GM23248 (cell line): ENCODE data around the gene SSU72. TPM values are rescaled to one million over a fixed set of nuclear protein-coding genes. Genes with fewer than 3 reads are reported as not detected.

Experiments used
- DNase-seq: peaks from one replicate; pipeline ENCODE4 v3.0.0-alpha.2; 2015
- H2AFZ ChIP-seq: fragments of 200-600 bp; sonication (generic); 2 replicates; pipeline ENCODE4 v1.6.1; 2016; ENCODE audit warnings: antibody characterized with exemption
- H3F3A ChIP-seq: fragments of 200-600 bp; sonication (generic); 2 replicates; pipeline ENCODE4 v1.6.1; 2016; ENCODE audit warnings: mild to moderate bottlenecking, antibody characterized with exemption, mixed run types; ENCODE audit not compliant: insufficient read depth
- H3K27ac ChIP-seq: fragments of 200-600 bp; sonication (generic); 2 replicates; pipeline ENCODE4 v1.5.1; 2016; ENCODE audit warnings: mild to moderate bottlenecking
- H3K27me3 ChIP-seq: fragments of 200-600 bp; sonication (generic); replicated peaks from 2 replicates; pipeline ENCODE4 v1.6.1; 2016; ENCODE audit warnings: mild to moderate bottlenecking; ENCODE audit not compliant: insufficient read depth
- H3K36me3 ChIP-seq: fragments of 200-600 bp; sonication (generic); 2 replicates; pipeline ENCODE4 v1.6.1; 2016; ENCODE audit warnings: low read depth, mild to moderate bottlenecking
- H3K4me1 ChIP-seq: fragments of 200-600 bp; sonication (generic); 2 replicates; pipeline ENCODE4 v1.6.1; 2016; ENCODE audit warnings: mild to moderate bottlenecking; ENCODE audit not compliant: insufficient read depth
- H3K4me2 ChIP-seq: fragments of 200-600 bp; sonication (generic); one replicate; pipeline ENCODE4 v1.6.1; 2016; ENCODE audit warnings: mild to moderate bottlenecking; ENCODE audit not compliant: unreplicated experiment
- H3K4me3 ChIP-seq: fragments of 200-600 bp; sonication (generic); 2 replicates; pipeline ENCODE4 v1.5.1; 2016; ENCODE audit warnings: mild to moderate bottlenecking
- H3K79me2 ChIP-seq: fragments of 200-600 bp; sonication (generic); 2 replicates; pipeline ENCODE4 v1.6.1; 2016; ENCODE audit warnings: mild to moderate bottlenecking; ENCODE audit not compliant: insufficient read depth
- H3K9ac ChIP-seq: fragments of 200-600 bp; sonication (generic); 2 replicates; pipeline ENCODE4 v1.6.1; 2016; ENCODE audit warnings: mild to moderate bottlenecking
- H3K9me2 ChIP-seq: fragments of 200-600 bp; sonication (generic); 2 replicates; pipeline ENCODE4 v1.6.1; 2016; ENCODE audit warnings: mixed run types, mild to moderate bottlenecking, moderate library complexity; ENCODE audit not compliant: insufficient read depth
- H3K9me3 ChIP-seq: fragments of 200-600 bp; sonication (generic); one replicate; pipeline ENCODE4 v1.6.1; 2017; ENCODE audit warnings: low read depth
- H4K20me1 ChIP-seq: fragments of 200-600 bp; sonication (generic); 2 replicates; pipeline ENCODE4 v1.6.0; 2016; ENCODE audit not compliant: insufficient read depth
- EZH2 ChIP-seq: fragments of 200-600 bp; sonication (generic); IDR thresholded peaks from 2 replicates; pipeline ENCODE4 v1.6.1; 2018; ENCODE audit warnings: antibody characterized with exemption, mild to moderate bottlenecking; ENCODE audit not compliant: insufficient read depth, poor library complexity, severe bottlenecking
- EZH2phosphoT487 ChIP-seq: fragments of 200-600 bp; sonication (generic); IDR thresholded peaks from 2 replicates; pipeline ENCODE4 v1.6.1; 2018; ENCODE audit warnings: antibody characterized with exemption, moderate library complexity, mild to moderate bottlenecking, low read depth; ENCODE audit not compliant: insufficient read depth
- WGBS, 2 experiments: methylation state at CpG; one replicate each; pipeline ENCODE4 v1.1.6; 2015 to 2017; ENCODE audit warnings: low lambda C conversion rate in 2 of 2, low coverage in 1 of 2; ENCODE audit errors: missing lambda C conversion rate in 2 of 2; 5-methylcytosine and 5-hydroxymethylcytosine counted together
- in situ Hi-C: fragments of 300-500 bp; cut with MboI; formaldehyde crosslinking; loops from 2 replicates; pipeline ENCODE4 v1.15.0; 2020
- polyA plus RNA-seq: library from polyadenylated mRNA; unstranded; fragments of >200 nt; fragmentation: Nextera tagmentation; extraction: Ambion mirVana; gene quantifications from 2 replicates; pipeline ENCODE4 v1.2.1, GENCODE V29; 2016
- total RNA-seq: library from RNA; depleted of rRNA; stranded (reverse); fragments of >200 nt; shearing (Covaris generic); gene quantifications from 2 replicates; pipeline ENCODE4 v1.2.3, GENCODE V29; 2014

The SSU72 gene
- total and polyA plus RNA-seq, 2 experiments from 2014 or later, result 69.2 to 204 TPM

DNA sequence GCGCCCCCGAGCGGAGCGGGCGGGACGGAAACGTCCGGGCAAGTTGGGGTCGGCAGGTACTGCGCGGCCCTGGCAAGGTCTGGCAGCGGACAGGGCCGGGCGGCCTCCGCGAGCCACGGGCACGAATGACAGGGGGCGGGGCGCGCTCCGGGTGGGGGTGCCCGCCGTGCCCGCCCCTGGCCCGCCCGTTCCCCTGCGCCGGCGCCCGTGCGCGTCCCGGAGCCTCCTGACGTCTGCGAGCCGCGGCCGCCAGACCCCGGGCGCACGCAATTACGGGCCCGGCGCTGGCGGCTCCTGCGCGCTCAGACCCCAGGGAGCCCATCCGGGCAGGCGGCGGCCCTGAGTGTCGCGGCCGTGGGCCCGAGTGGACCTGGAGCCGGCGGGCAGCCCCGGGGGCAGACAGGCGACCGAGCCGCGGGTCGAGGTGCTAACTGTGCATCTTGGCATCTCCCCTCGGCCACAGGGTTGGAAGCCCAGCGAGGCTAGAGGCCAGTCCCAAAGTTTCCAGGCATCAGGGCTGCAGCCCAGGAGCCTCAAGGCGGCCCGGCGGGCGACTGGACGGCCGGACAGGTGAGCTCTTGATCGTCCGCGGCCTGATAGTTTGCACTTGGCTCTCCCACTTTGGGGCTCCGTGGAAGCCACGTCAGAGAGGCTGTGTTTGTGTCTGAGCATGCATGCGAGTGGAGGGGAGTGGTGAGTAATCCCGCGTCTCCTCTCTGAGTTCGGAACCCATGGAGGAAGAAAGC, 41.6 kb upstream of the SSU72 start:
- H4K20me1 ChIP-seq, result no peaks in the 10 kb centered on the region
- WGBS, 2 experiments, result 4 to 5% methylated on average over 56 to 57 of the region's 80 CpGs
- peak overlapping the region; percentile 92 for H3K4me3 ChIP-seq
- DNase-seq, result peak; percentile 67
- H3K27ac ChIP-seq, result peak overlapping the region; percentile 99
- no peaks in the 10 kb centered on the region for H3K36me3 ChIP-seq
- H3K4me2 ChIP-seq, result peak overlapping the region; percentile 92
- peaks cover 40% of the 10 kb centered on the region for H3K79me2 ChIP-seq
- H3F3A ChIP-seq, result peaks cover 21% of the 10 kb centered on the region
- in situ Hi-C loops, result no loop called here
- peak overlapping the region; percentile 99 for H3K9ac ChIP-seq
- peaks cover 6% of the 10 kb centered on the region; the same call in 1 of the 2 replicates for H3K4me1 ChIP-seq
- H2AFZ ChIP-seq, result peak overlapping the region; percentile 58
- H3K27me3 ChIP-seq, result no peaks in the 10 kb centered on the region
- H3K9me3 ChIP-seq, result no peaks in the 10 kb centered on the region
- no peaks in the 10 kb centered on the region for H3K9me2 ChIP-seq
- no peak for TF ChIP-seq EZH2phosphoT487
- TF ChIP-seq EZH2, result no peak

GRCh38 chr1:1615256-1616044, 40.8 kb upstream of the SSU72 start, which contains the start of gene MIB2:
TSS of gene MIB2 (plus strand) at chr1:1615500. CDS start at chr1:1623453, 7,953 bp downstream.
- in situ Hi-C loops, result no loop called here
- Histone ChIP-seq H3K4me3 (peak within 1 kb of the TSS; percentile 92), H3K9me3 (no peaks in the 10 kb centered on the region), H3K27me3 (no peaks in the 10 kb centered on the region), H4K20me1 (no peaks in the 10 kb centered on the region), H3K4me1 (peaks cover 6% of the 10 kb centered on the region; the same call in 1 of the 2 replicates), H3K27ac (peak within 1 kb of the TSS; percentile 99), H3F3A (peaks cover 21% of the 10 kb centered on the region), H3K4me2 (peak within 1 kb of the TSS; percentile 94), H3K79me2 (peaks cover 40% of the 10 kb centered on the region), H3K9ac (peak within 1 kb of the TSS; percentile 99), H3K36me3 (no peaks in the 10 kb centered on the region), H3K9me2 (no peaks in the 10 kb centered on the region), H2AFZ (peak within 1 kb of the TSS; percentile 58)
- no peak for TF ChIP-seq EZH2
- DNase-seq, result peak; percentile 99
- WGBS, 2 experiments, result 1% methylated on average over 51 to 88 of the region's 107 CpGs

DNA sequence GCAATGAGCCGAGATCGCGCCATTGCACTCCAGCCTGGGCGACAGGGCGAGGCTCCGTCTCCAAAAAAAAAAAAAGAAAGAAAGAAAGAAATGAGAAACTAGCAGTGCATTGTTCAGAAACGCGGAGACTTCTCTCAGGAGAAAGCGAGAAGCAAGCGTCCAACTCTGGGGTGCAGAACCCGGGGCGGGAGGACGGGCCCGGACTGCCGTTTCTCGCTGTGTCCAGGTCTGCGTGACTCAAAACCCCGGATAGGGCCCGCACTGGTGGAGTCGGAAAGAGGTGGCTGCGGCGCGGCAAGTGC, 40.2 kb upstream of the SSU72 start:
- TF ChIP-seq EZH2 (no peak), EZH2phosphoT487 (no peak)
- Histone ChIP-seq H4K20me1 (no peaks in the 10 kb centered on the region), H3K27me3 (no peaks in the 10 kb centered on the region), H3K4me1 (peaks cover 6% of the 10 kb centered on the region; the same call in 1 of the 2 replicates), H3K36me3 (no peaks in the 10 kb centered on the region), H2AFZ (peak overlapping the region; percentile 53), H3K9me2 (no peaks in the 10 kb centered on the region), H3K9me3 (no peaks in the 10 kb centered on the region), H3K9ac (peak overlapping the region; percentile 99), H3F3A (peaks cover 21% of the 10 kb centered on the region), H3K27ac (peak overlapping the region; percentile 99), H3K4me3 (peak overlapping the region; percentile 92), H3K4me2 (peak overlapping the region; percentile 94), H3K79me2 (peaks cover 40% of the 10 kb centered on the region)
- 1% methylated on average over 21 to 23 of the region's 23 CpGs for WGBS, 2 experiments
- DNase-seq, result no peak
- in situ Hi-C loops, result no loop called here

GRCh38 chr1:1614204-1614953, 39.7 kb upstream of the SSU72 start:
- in situ Hi-C loops, result no loop called here
- H3K4me3 ChIP-seq, result peak overlapping the region; percentile 92
- H3K9me2 ChIP-seq, result no peaks in the 10 kb centered on the region
- H3K27me3 ChIP-seq, result no peaks in the 10 kb centered on the region
- peak; percentile 94 for DNase-seq
- H3K4me1 ChIP-seq, result peaks cover 6% of the 10 kb centered on the region; the same call in 1 of the 2 replicates
- H4K20me1 ChIP-seq, result no peaks in the 10 kb centered on the region
- peaks cover 21% of the 10 kb centered on the region for H3F3A ChIP-seq
- H3K9me3 ChIP-seq, result no peaks in the 10 kb centered on the region
- H3K4me2 ChIP-seq, result peak overlapping the region; percentile 94
- peak overlapping the region; percentile 99 for H3K9ac ChIP-seq
- H3K79me2 ChIP-seq, result peaks cover 40% of the 10 kb centered on the region
- peak overlapping the region; percentile 53 for H2AFZ ChIP-seq
- H3K36me3 ChIP-seq, result no peaks in the 10 kb centered on the region
- WGBS, 2 experiments, result 7 to 8% methylated on average over 30 of the region's 30 CpGs
- no peak for TF ChIP-seq EZH2phosphoT487
- peak overlapping the region; percentile 99 for H3K27ac ChIP-seq
